Measurements from ENCODE around the gene CD19. TPM values are rescaled to one million over a fixed set of nuclear protein-coding genes. Genes with fewer than 3 reads are reported as not detected.
A peak's percentile ranks its signal among the peaks of the same experiment; 100 is the strongest.

The CD19 gene
- total and polyA plus RNA-seq, 2 of the 8 experiments (the other 6 are each of a cell fraction or from before 2014, with no cell fraction given), result 0.57 to 0.65 TPM

GRCh38 chr16:28937222-28937876, 5.6 kb downstream of the CD19 start:
- Histone ChIP-seq H4K91ac (replicated peaks; ENCODE audit: insufficient read length, low read length) (no peak overlapping the region), H3K9me3 (ENCODE audit: insufficient read depth in 2 of 2, low read depth in 1 of 2, low read length in 1 of 2) (no peaks in the 10 kb centered on the region), H2BK5ac (ENCODE audit: low read depth, low read length) (no peak overlapping the region), H3K18ac (ENCODE audit: extremely low read depth, low read length) (no peak overlapping the region), H2BK120ac (replicated peaks; ENCODE audit: low read depth, low read length) (no peak overlapping the region), H2BK12ac (ENCODE audit: low read depth, low read length) (no peak overlapping the region), H3K4me3 (ENCODE audit: extremely low read depth in 1 of 4, insufficient read depth in 2 of 4, low read depth in 3 of 4, low read length in 4 of 4) (no peak overlapping the region), H3K56ac (replicated peaks; ENCODE audit: insufficient read length, low read depth, low read length) (no peak overlapping the region), H2BK20ac (ENCODE audit: low read length) (no peak overlapping the region), H4K8ac (ENCODE audit: extremely low read depth, insufficient read depth, low read length) (no peak overlapping the region), H2BK15ac (ENCODE audit: low read length) (no peak overlapping the region), H3K23ac (ENCODE audit: insufficient read length) (no peak overlapping the region), H3K23me2 (ENCODE audit: low read depth, low read length) (peaks cover 2% of the 10 kb centered on the region; the same call in 1 of the 2 replicates), H3K9ac (replicated peaks in 1 of 4; ENCODE audit: extremely low read depth in 1 of 4, low read depth in 3 of 4, low read length in 3 of 4) (no peak overlapping the region), H3K27ac (ENCODE audit: low read depth, low read length) (no peak overlapping the region), H2AK5ac (ENCODE audit: low read depth, low read length) (no peak overlapping the region), H3K79me1 (ENCODE audit: low read depth, low read length) (no peaks in the 10 kb centered on the region), H3K4ac (replicated peaks; ENCODE audit: insufficient read length, low read depth, low read length) (no peak overlapping the region), H4K20me1 (replicated peaks in 1 of 2; ENCODE audit: control insufficient read depth in 1 of 2, insufficient read depth in 2 of 2, low read length in 2 of 2) (no peaks in the 10 kb centered on the region), H3K4me1 (replicated peaks in 1 of 4; ENCODE audit: control insufficient read depth in 3 of 4, insufficient read depth in 4 of 4, low read length in 3 of 4) (no peaks in the 10 kb centered on the region; a peak in 1 of 7 replicates), H2AFZ (ENCODE audit: low read length) (no peak overlapping the region), H3K36me3 (ENCODE audit: control insufficient read depth in 2 of 4, insufficient read depth in 4 of 4, low read length in 3 of 4) (no peaks in the 10 kb centered on the region), H3K4me2 (ENCODE audit: insufficient read depth in 1 of 2, low read depth in 2 of 2, low read length in 2 of 2) (no peak overlapping the region), H4K5ac (ENCODE audit: insufficient read length, low read depth, low read length) (no peak overlapping the region), H3K14ac (ENCODE audit: insufficient read length) (no peak overlapping the region), H3K79me2 (ENCODE audit: control insufficient read depth in 1 of 2, insufficient read depth in 2 of 2, low read length in 2 of 2) (no peaks in the 10 kb centered on the region), H3K27me3 (replicated peaks in 1 of 4; ENCODE audit: control insufficient read depth in 3 of 4, extremely low read depth in 1 of 4, insufficient read depth in 3 of 4, low read length in 3 of 4) (no peaks in the 10 kb centered on the region)
- FAIRE-seq (no peak), DNase-seq (ENCODE audit: low read depth in 1 of 2, low spot score in 2 of 2) (no peak)
- POLR2A ChIA-PET (ENCODE audit: partially characterized antibody), result interaction anchor here (1.2 to 3.3 kb wide), 5 partner anchors 8 to 115 kb away, joined by 5 to 23 read pairs (median 8); partner anchors contain the start of genes ATXN2L, RABEP2 and SH2B1
- TF ChIP-seq CTCF (IDR thresholded peaks at IDR 0.05; ENCODE audit: control extremely low read depth in 1 of 3, insufficient read depth in 1 of 3, low read depth in 1 of 3, low read length in 3 of 3), result peak in 1 of 3 experiments; percentile 0; a peak in 1 of 4 replicates
- TF ChIP-seq JUND (IDR thresholded peaks at IDR 0.05; ENCODE audit: low read length), result no peak
- WGBS, 2 experiments (ENCODE audit: extremely low coverage in 1 of 2, insufficient coverage in 1 of 2, insufficient read length in 1 of 2, insufficient replicate concordance in 2 of 2, low coverage in 1 of 2, low lambda C conversion rate in 2 of 2, missing lambda C conversion rate in 1 of 2), result 85% methylated on average over 12 of the region's 14 CpGs; no CpG with 5 or more reads in 1 of the 2 experiments
- CTCF ChIA-PET (ENCODE audit: partially characterized antibody), result interaction anchor here (0.6 to 1.8 kb wide), 10 partner anchors 8 to 81 kb away, joined by 3 to 6 read pairs (median 4); no protein-coding TSS in a partner anchor

Measured in H1 (cell line).